ENCODE measurements around the gene CCDC86. TPM values are rescaled to one million over a fixed set of nuclear protein-coding genes. Genes with fewer than 3 reads are reported as not detected.

Gene CCDC86
- total RNA-seq, 2 donors from 2014 or later: 13.5 to 23.8 TPM

DNA sequence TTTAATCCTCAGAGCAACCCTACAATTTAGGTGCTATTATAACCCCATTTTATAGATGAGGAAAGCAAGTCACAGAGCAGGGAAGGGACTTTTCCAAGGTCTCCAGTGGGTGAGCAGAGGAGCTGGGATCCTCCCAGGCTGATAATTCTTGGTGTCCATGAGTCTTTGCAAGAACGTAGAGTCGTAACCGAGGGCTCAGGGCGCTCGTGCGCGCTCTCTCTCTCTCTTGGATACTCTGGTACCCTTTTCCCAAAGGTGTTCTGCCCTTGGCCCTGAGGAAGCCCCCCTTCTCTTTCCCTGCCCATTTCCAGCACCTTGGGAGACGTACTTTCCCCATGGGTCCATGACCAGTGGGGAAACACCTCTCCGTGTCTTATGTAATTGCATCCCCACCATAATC is 20.3 kb downstream of the CCDC86 start:
- Histone ChIP-seq H3K9me3 (no peaks in the 10 kb centered on the region), H3K4me3 (no peak overlapping the region), H3K27me3 (replicated peaks; ENCODE audit: insufficient read depth) (no peaks in the 10 kb centered on the region), H3K27ac (no peak overlapping the region), H3K4me1 (ENCODE audit: control insufficient read depth in 1 of 2, low read depth in 2 of 2) (no peaks in the 10 kb centered on the region), H3K36me3 (no peaks in the 10 kb centered on the region)
- TF ChIP-seq, protein P1, sequence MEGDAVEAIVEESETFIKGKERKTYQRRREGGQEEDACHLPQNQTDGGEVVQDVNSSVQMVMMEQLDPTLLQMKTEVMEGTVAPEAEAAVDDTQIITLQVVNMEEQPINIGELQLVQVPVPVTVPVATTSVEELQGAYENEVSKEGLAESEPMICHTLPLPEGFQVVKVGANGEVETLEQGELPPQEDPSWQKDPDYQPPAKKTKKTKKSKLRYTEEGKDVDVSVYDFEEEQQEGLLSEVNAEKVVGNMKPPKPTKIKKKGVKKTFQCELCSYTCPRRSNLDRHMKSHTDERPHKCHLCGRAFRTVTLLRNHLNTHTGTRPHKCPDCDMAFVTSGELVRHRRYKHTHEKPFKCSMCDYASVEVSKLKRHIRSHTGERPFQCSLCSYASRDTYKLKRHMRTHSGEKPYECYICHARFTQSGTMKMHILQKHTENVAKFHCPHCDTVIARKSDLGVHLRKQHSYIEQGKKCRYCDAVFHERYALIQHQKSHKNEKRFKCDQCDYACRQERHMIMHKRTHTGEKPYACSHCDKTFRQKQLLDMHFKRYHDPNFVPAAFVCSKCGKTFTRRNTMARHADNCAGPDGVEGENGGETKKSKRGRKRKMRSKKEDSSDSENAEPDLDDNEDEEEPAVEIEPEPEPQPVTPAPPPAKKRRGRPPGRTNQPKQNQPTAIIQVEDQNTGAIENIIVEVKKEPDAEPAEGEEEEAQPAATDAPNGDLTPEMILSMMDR (IDR thresholded peaks at IDR 0.05): no peak
- ATAC-seq (ENCODE audit: insufficient number of reproducible peaks, low FRiP score, low read depth) (no peak), DNase-seq (ENCODE audit: low spot score) (no peak)

DNA sequence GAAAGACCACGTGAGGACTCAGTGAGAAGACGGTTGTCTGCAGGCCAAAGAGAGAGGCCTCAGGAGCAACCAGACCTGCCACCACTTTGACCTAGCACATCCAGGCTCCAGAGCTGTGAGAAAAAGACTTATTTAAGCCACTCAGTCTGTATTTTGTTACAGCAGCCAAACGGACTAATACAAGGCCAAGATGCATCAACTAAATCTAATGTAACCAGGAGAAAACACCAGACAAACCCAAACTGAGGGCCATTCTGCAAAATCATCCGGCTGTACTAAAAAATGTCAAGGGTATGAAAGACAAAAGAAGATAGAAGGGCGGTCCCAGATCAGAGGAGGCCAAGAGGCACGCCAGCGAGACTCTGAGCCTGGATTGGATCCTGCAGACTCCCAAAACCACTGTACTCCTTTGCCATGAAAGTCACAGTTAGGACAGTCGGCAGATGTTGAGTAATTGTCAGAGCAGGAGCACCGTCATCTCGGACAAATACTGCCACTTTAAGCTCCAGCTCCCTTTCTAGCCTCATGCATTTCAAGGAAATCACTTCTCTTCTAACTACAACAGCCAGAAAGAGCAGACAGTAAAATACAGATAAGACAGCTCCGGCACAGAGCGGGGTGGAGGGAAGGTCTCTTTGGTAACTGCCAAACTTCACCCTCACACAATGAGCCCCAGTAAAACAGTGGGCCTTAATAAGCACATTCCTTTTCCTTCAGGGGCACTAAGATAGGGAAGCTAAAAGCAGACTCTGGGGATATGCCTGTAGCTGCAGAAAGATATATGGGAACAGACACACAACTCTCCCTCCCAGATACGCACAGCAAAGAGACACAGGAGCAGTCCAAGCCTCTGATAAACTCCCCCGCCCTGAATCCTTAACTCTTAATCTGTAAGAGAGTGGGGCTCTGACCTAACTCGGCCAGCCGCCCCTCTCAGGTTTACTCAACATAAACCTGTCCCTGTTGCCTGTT is 21.9 kb downstream of the CCDC86 start:
- no peaks in the 10 kb centered on the region for H3K36me3 ChIP-seq
- ATAC-seq (ENCODE audit: insufficient number of reproducible peaks, low FRiP score, low read depth) (no peak), DNase-seq (ENCODE audit: low spot score) (no peak)
- TF ChIP-seq, protein P1 (IDR thresholded peaks at IDR 0.05): no peak
- no peaks in the 10 kb centered on the region for H3K4me1 ChIP-seq (ENCODE audit: control insufficient read depth in 1 of 2, low read depth in 2 of 2)
- H3K27me3 ChIP-seq (replicated peaks; ENCODE audit: insufficient read depth): no peaks in the 10 kb centered on the region
- no peak overlapping the region for H3K27ac ChIP-seq
- no peak overlapping the region for H3K4me3 ChIP-seq
- H3K9me3 ChIP-seq: no peaks in the 10 kb centered on the region

DNA sequence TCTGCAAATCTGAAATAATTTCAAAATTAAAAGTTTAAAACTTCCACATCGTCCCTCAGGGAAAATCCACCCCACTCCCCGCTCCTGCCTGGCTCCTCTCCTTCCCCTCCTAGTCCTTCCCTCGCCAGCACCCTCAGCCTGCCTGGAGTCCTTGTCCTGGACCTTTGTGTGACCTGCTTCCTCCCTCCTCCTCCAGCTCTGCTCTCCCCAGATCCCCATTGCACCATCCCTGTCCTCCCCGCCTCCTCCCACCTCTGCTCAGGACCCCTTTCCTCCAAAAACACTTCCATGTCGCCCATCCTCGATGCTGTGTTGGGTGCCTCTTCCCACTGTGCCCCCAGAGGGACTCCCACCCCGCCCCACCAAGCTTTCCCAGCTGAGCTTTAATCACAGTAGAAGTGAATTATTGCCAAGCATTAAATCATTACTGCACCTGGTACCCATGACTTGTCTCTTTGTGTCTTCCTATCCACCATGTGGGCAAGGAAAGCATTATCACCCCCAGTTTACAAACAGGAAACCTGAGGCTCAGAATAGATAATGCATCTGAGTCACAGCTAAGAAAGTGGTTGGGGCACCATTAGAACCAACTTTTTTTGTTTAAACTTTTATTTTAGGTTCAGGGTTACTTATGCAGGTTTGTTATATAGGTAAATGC is 23.1 kb downstream of the CCDC86 start:
- H3K36me3 ChIP-seq: no peaks in the 10 kb centered on the region
- H3K27me3 ChIP-seq (replicated peaks; ENCODE audit: insufficient read depth): no peaks in the 10 kb centered on the region
- no peaks in the 10 kb centered on the region for H3K4me1 ChIP-seq (ENCODE audit: control insufficient read depth in 1 of 2, low read depth in 2 of 2)
- ATAC-seq (ENCODE audit: insufficient number of reproducible peaks, low FRiP score, low read depth) (no peak), DNase-seq (ENCODE audit: low spot score) (no peak)
- no peak overlapping the region for H3K27ac ChIP-seq
- H3K4me3 ChIP-seq: no peak overlapping the region
- TF ChIP-seq, protein P1 (IDR thresholded peaks at IDR 0.05): no peak
- no peaks in the 10 kb centered on the region for H3K9me3 ChIP-seq

DNA sequence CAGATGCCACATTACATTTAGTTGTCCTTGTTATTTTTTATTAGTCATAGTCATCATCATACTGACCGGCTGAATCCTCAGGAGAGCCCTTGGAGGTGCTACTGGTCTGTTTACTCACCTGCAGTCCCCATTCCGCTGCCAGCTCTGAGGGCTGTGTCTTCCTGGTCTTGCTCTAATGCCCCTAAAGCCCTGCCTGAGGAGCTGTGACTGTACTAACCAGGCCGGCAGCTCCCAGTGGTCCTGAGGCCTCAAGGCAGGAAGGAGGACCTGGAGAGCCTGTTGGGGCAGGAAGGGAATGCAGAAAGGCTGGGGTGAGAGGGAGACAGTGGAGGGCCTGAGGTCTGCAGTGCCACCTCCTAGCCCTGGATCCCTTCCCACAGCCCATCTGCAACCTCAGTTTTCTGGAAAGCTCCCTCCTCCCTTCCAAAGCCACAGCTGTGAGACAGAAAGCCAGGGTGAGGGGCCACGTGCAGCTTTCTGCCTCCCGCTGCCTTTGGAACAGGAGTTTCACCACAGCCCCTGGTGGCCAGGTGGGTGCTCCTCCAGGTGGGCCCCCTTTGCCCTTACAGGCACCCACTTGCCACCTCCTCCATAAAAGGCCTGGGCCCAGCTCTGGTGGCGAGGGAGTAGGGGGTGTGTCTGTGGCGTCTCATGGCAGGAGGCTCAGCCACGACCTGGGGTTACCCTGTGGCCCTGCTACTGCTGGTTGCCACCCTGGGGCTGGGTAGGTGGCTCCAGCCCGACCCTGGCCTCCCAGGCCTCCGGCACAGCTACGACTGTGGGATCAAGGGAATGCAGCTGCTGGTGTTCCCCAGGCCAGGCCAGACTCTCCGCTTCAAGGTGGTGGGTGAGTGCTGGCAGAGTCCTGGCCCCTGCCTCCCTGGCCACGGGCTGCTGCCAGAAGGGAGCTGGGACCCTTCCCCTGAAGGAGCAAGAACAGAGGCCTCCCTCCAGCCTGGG is 25.3 kb downstream of the CCDC86 start, which contains the start of gene ZP1:
Gene ZP1, plus strand, starts transcription at position 632 of the 960 bp plus-strand sequence. Its CDS starts 20 bp downstream, at position 652.
- Histone ChIP-seq H3K9me3 (no peaks in the 10 kb centered on the region), H3K4me1 (ENCODE audit: control insufficient read depth in 1 of 2, low read depth in 2 of 2) (peaks cover 0 to 11% of the 10 kb centered on the region in 2 donors), H3K36me3 (no peaks in the 10 kb centered on the region), H3K27ac (no peak within 1 kb of the TSS), H3K4me3 (no peak within 1 kb of the TSS), H3K27me3 (replicated peaks; ENCODE audit: insufficient read depth) (no peaks in the 10 kb centered on the region)
- no peak for ATAC-seq (ENCODE audit: insufficient number of reproducible peaks, low FRiP score, low read depth)
- TF ChIP-seq, protein P1 (IDR thresholded peaks at IDR 0.05): no peak
- DNase-seq (ENCODE audit: low spot score): no peak

All from thoracic aorta (tissue), 2 donors.